Measurements from ENCODE around the gene IL15.

- no peak for TF ChIP-seq POLR2AphosphoS5 (IDR thresholded peaks at IDR 0.05; ENCODE audit: low read depth, low read length)
- TF ChIP-seq POLR2A (IDR thresholded peaks at IDR 0.05; ENCODE audit: low read depth, low read length) = no peak
Observed at GRCh38 chr4:141746026-141746425, 109.6 kb downstream of the IL15 start.

All from GM12892 (cell line).